Cardiac atrium fibroblast (primary cell): ENCODE data around the gene FBP2. TPM values are rescaled to one million over a fixed set of nuclear protein-coding genes. Genes with fewer than 3 reads are reported as not detected.

Experiments
- total RNA-seq: library from RNA; depleted of rRNA; stranded (reverse); fragments of >200 nt; gene quantifications from 2 replicates; pipeline ENCODE4 v1.2.3, GENCODE V29; 2015

The FBP2 gene
- not detected in 2 replicates for total RNA-seq

DNA sequence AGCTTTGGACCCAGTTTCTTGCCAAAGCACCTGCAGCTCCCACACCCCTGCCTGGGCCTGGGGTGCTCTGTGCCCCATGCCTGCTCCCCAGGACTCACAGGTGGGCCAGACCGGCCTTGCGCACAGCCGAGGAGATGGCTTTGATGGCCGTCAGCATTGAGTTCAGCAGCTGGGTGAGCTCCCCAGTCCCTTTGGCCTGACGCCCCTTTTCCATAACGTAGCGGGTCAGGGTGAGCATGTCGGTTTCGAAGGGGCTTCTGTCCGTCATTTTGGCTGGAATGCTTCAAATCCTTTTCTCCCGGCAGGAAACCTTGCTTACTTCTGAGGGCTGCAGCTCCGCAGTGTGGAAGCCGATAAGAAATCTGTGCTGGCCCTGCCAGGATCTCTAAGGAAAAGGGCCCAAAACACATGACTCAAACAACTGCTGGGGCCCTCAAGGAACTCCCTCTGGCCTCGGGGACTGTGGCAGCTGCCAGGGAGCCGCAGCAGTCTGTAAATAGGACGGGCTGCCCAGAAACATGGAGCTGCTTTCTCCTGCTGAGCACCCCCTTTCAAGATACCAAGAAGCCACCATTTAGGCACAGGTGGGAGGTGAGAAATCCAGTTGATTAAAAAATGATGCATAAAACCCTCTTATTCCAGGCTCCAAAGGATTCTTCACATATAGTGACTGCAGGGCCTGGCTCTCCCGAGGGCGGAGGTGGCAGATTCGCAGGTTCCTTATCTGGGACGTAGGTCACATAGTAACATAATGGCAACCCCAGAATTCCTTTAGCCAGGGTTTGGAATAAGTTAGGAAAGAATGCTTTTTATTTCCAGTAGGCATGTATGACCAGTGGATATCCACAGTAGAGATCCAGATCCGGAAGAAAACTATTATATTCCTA is at the start of gene FBP2:
TSS of gene FBP2 (minus strand) at position 366 of the 887 bp plus-strand sequence. CDS start at position 268, 98 bp downstream.

DNA sequence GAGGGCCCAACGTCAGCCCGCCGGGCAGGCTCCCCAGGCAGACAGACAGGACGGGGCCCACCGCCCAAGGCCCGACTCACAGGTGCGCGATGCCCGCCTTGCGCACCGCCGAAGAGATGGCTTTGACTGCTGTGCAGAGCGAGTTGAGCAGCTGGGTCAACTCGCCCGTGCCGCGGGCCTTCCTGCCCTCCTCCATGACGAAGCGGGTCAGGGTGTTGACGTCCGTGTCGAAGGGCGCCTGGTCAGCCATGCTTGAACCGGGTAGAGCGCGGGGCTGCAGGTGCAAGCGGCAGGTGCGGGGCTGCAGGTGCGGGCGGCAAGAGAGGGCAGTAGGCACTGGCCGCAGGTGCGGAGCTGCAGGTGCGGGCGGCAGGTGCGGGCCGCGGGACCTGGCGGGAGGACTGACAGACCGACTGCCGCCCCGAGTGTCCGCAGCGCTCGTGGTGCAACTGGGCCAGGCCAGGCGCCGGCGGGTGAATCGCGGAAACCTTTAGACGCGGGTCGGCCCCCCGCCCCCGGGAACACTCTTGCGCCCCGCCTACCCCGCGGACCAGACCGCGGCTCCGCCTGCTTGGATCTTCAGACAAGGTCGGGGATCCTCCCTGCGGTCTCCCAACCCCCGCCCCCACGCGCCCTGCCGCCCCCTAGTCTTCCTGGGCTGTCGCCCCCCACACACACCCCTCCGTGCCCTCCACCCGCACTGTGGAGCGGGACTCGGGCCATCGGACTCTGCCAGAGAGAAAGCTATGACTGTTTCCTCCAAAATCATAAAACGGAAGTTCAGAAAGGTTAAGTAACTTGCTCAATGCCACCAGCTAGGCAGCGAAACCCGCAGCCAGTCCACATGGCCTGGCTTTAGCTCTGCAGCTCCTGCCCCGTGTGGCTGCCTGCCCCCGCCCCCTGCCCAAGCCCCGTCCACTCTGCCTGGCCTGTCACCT is 45.7 kb upstream of the FBP2 start, which contains the start of gene FBP1:
TSS of gene FBP1 (minus strand) at position 458 of the 938 bp plus-strand sequence. CDS start at position 250, 208 bp downstream.

DNA sequence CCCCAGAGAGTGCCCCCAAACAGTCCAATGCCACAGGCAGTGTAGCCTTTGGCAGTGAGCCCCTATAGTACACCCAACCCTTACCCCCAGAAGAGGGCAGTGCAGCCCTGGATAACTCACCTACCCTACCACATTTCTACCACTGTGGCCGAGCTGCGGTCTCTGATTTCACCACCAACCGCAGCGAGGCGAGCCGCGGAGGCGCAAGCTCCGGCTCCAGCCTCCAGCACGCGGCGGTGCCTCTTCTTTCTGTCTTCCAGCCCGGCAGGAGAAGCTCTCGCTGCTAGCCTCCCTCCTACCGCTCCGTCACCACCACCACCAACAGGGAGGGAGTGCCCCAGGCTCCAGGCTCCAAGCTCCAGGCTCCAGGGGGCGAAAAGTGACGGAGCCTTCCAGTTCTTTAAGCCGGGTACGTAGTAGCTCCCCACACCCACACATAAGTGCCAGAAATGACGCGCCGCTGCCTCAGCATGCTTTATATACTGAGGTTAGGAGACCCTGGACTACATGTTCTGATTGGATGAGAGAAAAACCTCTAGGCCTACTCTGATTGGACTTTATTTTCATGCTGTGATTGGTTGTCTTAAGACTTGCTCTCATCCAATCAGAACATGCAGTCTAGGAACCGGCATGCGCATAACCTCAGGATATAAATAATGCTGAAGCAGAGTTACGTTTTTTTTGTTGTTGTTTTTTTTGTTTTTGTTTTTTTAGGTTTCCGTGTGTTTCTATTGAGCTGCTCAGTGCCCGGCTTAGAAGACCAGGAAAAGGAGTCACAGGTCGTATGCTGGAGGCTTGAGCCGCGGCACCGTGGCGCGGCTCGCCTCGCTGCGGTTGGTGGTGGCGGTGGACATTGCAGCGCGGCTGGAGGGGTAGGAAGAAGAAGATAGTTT is 38.9 kb downstream of the FBP2 start, which contains the start of gene PCAT7:
TSS of gene PCAT7 (plus strand) at position 645 of the 893 bp plus-strand sequence.

Other genes with a start within 250 kb of the FBP2 start
- not detected in 2 replicates for gene PCAT7, start 38.7 kb downstream of the FBP2 start, total RNA-seq
- gene FBP1, start 45.7 kb upstream of the FBP2 start, total RNA-seq: not detected in 2 replicates
- gene AOPEP, start 132.9 kb upstream of the FBP2 start, total RNA-seq: 26.0 and 26.2 TPM in 2 replicates